Measurements from ENCODE around the gene ODAPH.
"Not testable (repeated sequence)": the region's sequence is repeated elsewhere in the genome, so short reads cannot be mapped to it uniquely, and the experiment has no call there.

ODAPH gene

GRCh38 chr4:75555294-75556164 is at the start of gene ODAPH:
Gene ODAPH, plus strand, starts transcription at chr4:75556066. Its CDS starts 17 bp downstream, at chr4:75556083.
- peak; percentile 50 for DNase-seq (ENCODE audit: low spot score)
- in situ Hi-C loops (cut with MboI; ENCODE audit: low pct_unique_long_range_greater_than_20kb, low sequenced_read_pairs, unreplicated experiment), result no loop called here
- TF ChIP-seq CTCF (IDR thresholded peaks at IDR 0.05; ENCODE audit: extremely low read depth, insufficient read depth, missing control alignments), result no peak

- in situ Hi-C loops (cut with MboI; ENCODE audit: low pct_unique_long_range_greater_than_20kb, low sequenced_read_pairs, unreplicated experiment); DNase-seq (ENCODE audit: low spot score): not testable (repeated sequence)
These were observed 46.3 kb upstream of the ODAPH start for GRCh38 chr4:75509592-75509991.

GRCh38 chr4:75511841-75512240 is 44.0 kb upstream of the ODAPH start:
- no peak for DNase-seq (ENCODE audit: low spot score)
- in situ Hi-C loops (cut with MboI; ENCODE audit: low pct_unique_long_range_greater_than_20kb, low sequenced_read_pairs, unreplicated experiment), result no loop called here
- no peak for TF ChIP-seq CTCF (IDR thresholded peaks at IDR 0.05; ENCODE audit: extremely low read depth, insufficient read depth, missing control alignments)

- no peak for DNase-seq (ENCODE audit: low spot score)
- no peak for TF ChIP-seq CTCF (IDR thresholded peaks at IDR 0.05; ENCODE audit: extremely low read depth, insufficient read depth, missing control alignments)
These were observed 43.3 kb upstream of the ODAPH start for GRCh38 chr4:75512386-75513211.

GRCh38 chr4:75513526-75514130 is 42.2 kb upstream of the ODAPH start:
- no peak for TF ChIP-seq CTCF (IDR thresholded peaks at IDR 0.05; ENCODE audit: extremely low read depth, insufficient read depth, missing control alignments)
- in situ Hi-C loops (cut with MboI; ENCODE audit: low pct_unique_long_range_greater_than_20kb, low sequenced_read_pairs, unreplicated experiment), result no loop called here
- no peak for DNase-seq (ENCODE audit: low spot score)

More at GRCh38 chr4:75512386-75513211, 43.3 kb upstream of the ODAPH start:
- in situ Hi-C loops (cut with MboI; ENCODE audit: low pct_unique_long_range_greater_than_20kb, low sequenced_read_pairs, unreplicated experiment), result no loop called here

GRCh38 chr4:75514131-75514948 is 41.5 kb upstream of the ODAPH start, which contains the start of the genes RCHY1 and THAP6:
Gene RCHY1, minus strand, starts transcription at chr4:75514403. Its CDS starts 117 bp downstream, at chr4:75514286.
Gene THAP6, plus strand, starts transcription at chr4:75514473. Its CDS starts 980 bp downstream, at chr4:75515453.
- TF ChIP-seq CTCF (IDR thresholded peaks at IDR 0.05; ENCODE audit: extremely low read depth, insufficient read depth, missing control alignments), result no peak
- in situ Hi-C loops (cut with MboI; ENCODE audit: low pct_unique_long_range_greater_than_20kb, low sequenced_read_pairs, unreplicated experiment), result no loop called here
- peak; percentile 80 for DNase-seq (ENCODE audit: low spot score)

All from GM13977 (cell line).